ENCODE data around the gene PTGFRN. TPM values are rescaled to one million over a fixed set of nuclear protein-coding genes. Genes with fewer than 3 reads are reported as not detected.

Gene PTGFRN
- total and polyA plus RNA-seq, 9 of the 15 experiments (the other 6 are each of a cell fraction or from before 2014, with no cell fraction given) = 17.3 to 33.1 (median 25.7) TPM

DNA sequence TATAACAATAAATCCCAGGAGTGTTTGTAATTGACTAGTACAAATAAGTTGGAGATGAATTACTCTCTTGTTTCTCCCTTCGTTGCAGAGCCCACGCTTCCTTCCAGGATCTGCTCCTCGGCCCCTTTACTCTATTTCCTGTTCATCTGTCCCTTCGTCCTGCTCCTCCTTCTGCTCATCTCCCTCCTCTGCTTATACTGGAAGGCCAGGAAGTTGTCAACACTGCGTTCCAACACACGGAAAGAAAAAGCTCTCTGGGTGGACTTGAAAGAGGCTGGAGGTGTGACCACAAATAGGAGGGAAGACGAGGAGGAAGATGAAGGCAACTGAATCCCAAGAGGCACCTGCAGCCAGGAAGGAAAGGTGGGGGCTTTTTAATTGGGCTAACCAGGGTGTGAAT lies 124.1 kb downstream of the PTGFRN start:
- TF ChIP-seq JUND (IDR thresholded peaks at IDR 0.05; ENCODE audit: borderline replicate concordance, low read depth, low read length) (no peak), JUND (tag; IDR thresholded peaks at IDR 0.05; ENCODE audit: borderline replicate concordance, low read depth, low read length) (no peak), RBM22 (IDR thresholded peaks at IDR 0.05; ENCODE audit: low read depth, low read length, poor library complexity, severe bottlenecking) (no peak), FOXK2 (conservative IDR thresholded peaks at IDR 0.05 in 1 of 2, IDR thresholded peaks at IDR 0.05 in 1 of 2; ENCODE audit: low read depth in 2 of 2) (no peak), ZNF717 (CRISPR knock-in tag; IDR thresholded peaks at IDR 0.05) (no peak), RFX1 (IDR thresholded peaks at IDR 0.05) (no peak), ZNF436 (CRISPR knock-in tag; IDR thresholded peaks at IDR 0.05) (no peak), ETV5 (CRISPR knock-in tag; IDR thresholded peaks at IDR 0.05; ENCODE audit: low read depth) (no peak), STAT5B (CRISPR knock-in tag; IDR thresholded peaks at IDR 0.05) (no peak)
- TF ChIP-seq, protein P1, sequence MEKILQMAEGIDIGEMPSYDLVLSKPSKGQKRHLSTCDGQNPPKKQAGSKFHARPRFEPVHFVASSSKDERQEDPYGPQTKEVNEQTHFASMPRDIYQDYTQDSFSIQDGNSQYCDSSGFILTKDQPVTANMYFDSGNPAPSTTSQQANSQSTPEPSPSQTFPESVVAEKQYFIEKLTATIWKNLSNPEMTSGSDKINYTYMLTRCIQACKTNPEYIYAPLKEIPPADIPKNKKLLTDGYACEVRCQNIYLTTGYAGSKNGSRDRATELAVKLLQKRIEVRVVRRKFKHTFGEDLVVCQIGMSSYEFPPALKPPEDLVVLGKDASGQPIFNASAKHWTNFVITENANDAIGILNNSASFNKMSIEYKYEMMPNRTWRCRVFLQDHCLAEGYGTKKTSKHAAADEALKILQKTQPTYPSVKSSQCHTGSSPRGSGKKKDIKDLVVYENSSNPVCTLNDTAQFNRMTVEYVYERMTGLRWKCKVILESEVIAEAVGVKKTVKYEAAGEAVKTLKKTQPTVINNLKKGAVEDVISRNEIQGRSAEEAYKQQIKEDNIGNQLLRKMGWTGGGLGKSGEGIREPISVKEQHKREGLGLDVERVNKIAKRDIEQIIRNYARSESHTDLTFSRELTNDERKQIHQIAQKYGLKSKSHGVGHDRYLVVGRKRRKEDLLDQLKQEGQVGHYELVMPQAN (IDR thresholded peaks at IDR 0.05; ENCODE audit: borderline replicate concordance) = no peak
- TF ChIP-seq, protein P2, sequence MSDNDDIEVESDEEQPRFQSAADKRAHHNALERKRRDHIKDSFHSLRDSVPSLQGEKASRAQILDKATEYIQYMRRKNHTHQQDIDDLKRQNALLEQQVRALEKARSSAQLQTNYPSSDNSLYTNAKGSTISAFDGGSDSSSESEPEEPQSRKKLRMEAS (CRISPR knock-in tag; IDR thresholded peaks at IDR 0.05) = no peak
- TF ChIP-seq, protein P3, sequence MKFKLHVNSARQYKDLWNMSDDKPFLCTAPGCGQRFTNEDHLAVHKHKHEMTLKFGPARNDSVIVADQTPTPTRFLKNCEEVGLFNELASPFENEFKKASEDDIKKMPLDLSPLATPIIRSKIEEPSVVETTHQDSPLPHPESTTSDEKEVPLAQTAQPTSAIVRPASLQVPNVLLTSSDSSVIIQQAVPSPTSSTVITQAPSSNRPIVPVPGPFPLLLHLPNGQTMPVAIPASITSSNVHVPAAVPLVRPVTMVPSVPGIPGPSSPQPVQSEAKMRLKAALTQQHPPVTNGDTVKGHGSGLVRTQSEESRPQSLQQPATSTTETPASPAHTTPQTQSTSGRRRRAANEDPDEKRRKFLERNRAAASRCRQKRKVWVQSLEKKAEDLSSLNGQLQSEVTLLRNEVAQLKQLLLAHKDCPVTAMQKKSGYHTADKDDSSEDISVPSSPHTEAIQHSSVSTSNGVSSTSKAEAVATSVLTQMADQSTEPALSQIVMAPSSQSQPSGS (CRISPR knock-in tag; IDR thresholded peaks at IDR 0.05) = no peak
- TF ChIP-seq, protein P4, sequence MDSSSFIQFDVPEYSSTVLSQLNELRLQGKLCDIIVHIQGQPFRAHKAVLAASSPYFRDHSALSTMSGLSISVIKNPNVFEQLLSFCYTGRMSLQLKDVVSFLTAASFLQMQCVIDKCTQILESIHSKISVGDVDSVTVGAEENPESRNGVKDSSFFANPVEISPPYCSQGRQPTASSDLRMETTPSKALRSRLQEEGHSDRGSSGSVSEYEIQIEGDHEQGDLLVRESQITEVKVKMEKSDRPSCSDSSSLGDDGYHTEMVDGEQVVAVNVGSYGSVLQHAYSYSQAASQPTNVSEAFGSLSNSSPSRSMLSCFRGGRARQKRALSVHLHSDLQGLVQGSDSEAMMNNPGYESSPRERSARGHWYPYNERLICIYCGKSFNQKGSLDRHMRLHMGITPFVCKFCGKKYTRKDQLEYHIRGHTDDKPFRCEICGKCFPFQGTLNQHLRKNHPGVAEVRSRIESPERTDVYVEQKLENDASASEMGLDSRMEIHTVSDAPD (CRISPR knock-in tag; IDR thresholded peaks at IDR 0.05) = no peak
- Histone ChIP-seq H3K9me1 (ENCODE audit: control insufficient read depth, insufficient read depth, low read length) (no peaks in the 10 kb centered on the region), H3K27me3 (ENCODE audit: control insufficient read depth in 2 of 2, insufficient read depth in 2 of 2, low read length in 2 of 2) (no peaks in the 10 kb centered on the region), H3K36me3 (ENCODE audit: control insufficient read depth, insufficient read depth, low read length) (no peaks in the 10 kb centered on the region), H3K4me2 (ENCODE audit: insufficient read depth, low read length) (no peak overlapping the region), H3K79me2 (ENCODE audit: control insufficient read depth, insufficient read depth, low read length) (no peaks in the 10 kb centered on the region), H4K20me1 (replicated peaks; ENCODE audit: control insufficient read depth, insufficient read depth, low read length) (no peaks in the 10 kb centered on the region), H3K9me3 (replicated peaks; ENCODE audit: control insufficient read depth, insufficient read depth, low read depth, low read length) (no peaks in the 10 kb centered on the region), H3K4me3 (no peak overlapping the region), H3K27ac (ENCODE audit: extremely low read depth, low read depth, low read length) (no peak overlapping the region), H3K9ac (ENCODE audit: insufficient read depth in 1 of 2, low read depth in 2 of 2, low read length in 2 of 2) (no peak overlapping the region), H2AFZ (ENCODE audit: low read depth, low read length) (peak overlapping the region; percentile 21; the same call in 1 of the 2 replicates), H3K4me1 (replicated peaks in 1 of 2; ENCODE audit: control insufficient read depth in 2 of 2, insufficient read depth in 2 of 2, low read length in 2 of 2) (peaks cover 0 to 4% of the 10 kb centered on the region in 2 experiments; a peak in 2 of 5 replicates)
- ChIA-PET CTCF (ENCODE audit: low intra/inter-chr PET ratio) (no interaction called here), POLR2A (no interaction called here)
- no peak for DNase-seq (ENCODE audit: extremely low read depth in 1 of 4, low spot score in 3 of 4)
- WGBS (ENCODE audit: insufficient coverage, low coverage, missing lambda C conversion rate) = 29% methylated on average over 7 of the region's 7 CpGs
- in situ Hi-C loops (cut with MboI) = no loop called here
- intact Hi-C loops (cut with micrococcal nuclease) = no loop called here
- no peak for FAIRE-seq
- no peak for ATAC-seq
- no TSS peak for BruUV-seq (replicated peaks)
